ENCODE results near the gene ADAM11. TPM values are rescaled to one million over a fixed set of nuclear protein-coding genes. Genes with fewer than 3 reads are reported as not detected.

The ADAM11 gene
- total and polyA plus RNA-seq, 2 of the 4 experiments (the other 2 are of a cell fraction), result 0.36 to 0.53 TPM

GRCh38 chr17:44759086-44759915 is 513 bp downstream of the ADAM11 start (continued):
- TF ChIP-seq, protein P1, sequence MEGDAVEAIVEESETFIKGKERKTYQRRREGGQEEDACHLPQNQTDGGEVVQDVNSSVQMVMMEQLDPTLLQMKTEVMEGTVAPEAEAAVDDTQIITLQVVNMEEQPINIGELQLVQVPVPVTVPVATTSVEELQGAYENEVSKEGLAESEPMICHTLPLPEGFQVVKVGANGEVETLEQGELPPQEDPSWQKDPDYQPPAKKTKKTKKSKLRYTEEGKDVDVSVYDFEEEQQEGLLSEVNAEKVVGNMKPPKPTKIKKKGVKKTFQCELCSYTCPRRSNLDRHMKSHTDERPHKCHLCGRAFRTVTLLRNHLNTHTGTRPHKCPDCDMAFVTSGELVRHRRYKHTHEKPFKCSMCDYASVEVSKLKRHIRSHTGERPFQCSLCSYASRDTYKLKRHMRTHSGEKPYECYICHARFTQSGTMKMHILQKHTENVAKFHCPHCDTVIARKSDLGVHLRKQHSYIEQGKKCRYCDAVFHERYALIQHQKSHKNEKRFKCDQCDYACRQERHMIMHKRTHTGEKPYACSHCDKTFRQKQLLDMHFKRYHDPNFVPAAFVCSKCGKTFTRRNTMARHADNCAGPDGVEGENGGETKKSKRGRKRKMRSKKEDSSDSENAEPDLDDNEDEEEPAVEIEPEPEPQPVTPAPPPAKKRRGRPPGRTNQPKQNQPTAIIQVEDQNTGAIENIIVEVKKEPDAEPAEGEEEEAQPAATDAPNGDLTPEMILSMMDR (conservative IDR thresholded peaks at IDR 0.05; ENCODE audit: low read depth, low read length), result no peak
- no peak for TF ChIP-seq USF2 (IDR thresholded peaks at IDR 0.05; ENCODE audit: low read depth, low read length)

Measured in IMR-90 (cell line).